ENCODE data around the gene MRPS18C.

The MRPS18C gene

GRCh38 chr4:83504503-83504902 lies 48.6 kb downstream of the MRPS18C start:
- no peak overlapping the region for H3K27ac ChIP-seq (ENCODE audit: extremely low read depth, low read depth, low read length)
- H3K36me3 ChIP-seq (ENCODE audit: control insufficient read depth in 2 of 2, insufficient read depth in 1 of 2, low read length in 2 of 2) = no peaks in the 10 kb centered on the region
- CTCF ChIA-PET = no interaction called here
- no peak for TF ChIP-seq ZBTB11 (tag by site-specific recombination; conservative IDR thresholded peaks at IDR 0.05; ENCODE audit: low read depth)
- no peak for TF ChIP-seq ELK4 (IDR thresholded peaks at IDR 0.05; ENCODE audit: borderline replicate concordance, low read depth, low read length)
- TF ChIP-seq SP7 (tag by site-specific recombination; IDR thresholded peaks at IDR 0.05) = no peak
- no peak for TF ChIP-seq ZFP41 (tag by site-specific recombination; IDR thresholded peaks at IDR 0.05; ENCODE audit: borderline replicate concordance)
- no peak for TF ChIP-seq ZNF426 (tag by site-specific recombination; IDR thresholded peaks at IDR 0.05)
- TF ChIP-seq SCRT2 (tag by site-specific recombination; IDR thresholded peaks at IDR 0.05) = no peak
- TF ChIP-seq ZNF18 (tag by site-specific recombination; IDR thresholded peaks at IDR 0.05) = no peak
- TF ChIP-seq ZSCAN5A (tag by site-specific recombination; IDR thresholded peaks at IDR 0.05) = no peak
- no peak for TF ChIP-seq REST (tag by site-specific recombination; IDR thresholded peaks at IDR 0.05)
- no peak for TF ChIP-seq ZNF133 (tag by site-specific recombination; IDR thresholded peaks at IDR 0.05)
- no peak for TF ChIP-seq ZNF169 (tag by site-specific recombination; IDR thresholded peaks at IDR 0.05)
- TF ChIP-seq OVOL3 (tag by site-specific recombination; IDR thresholded peaks at IDR 0.05) = no peak
- no peak for TF ChIP-seq ZBTB21 (tag by site-specific recombination; IDR thresholded peaks at IDR 0.05)
- TF ChIP-seq ZNF449 (tag by site-specific recombination; IDR thresholded peaks at IDR 0.05) = no peak
- TF ChIP-seq HOXA7 (CRISPR knock-in tag; IDR thresholded peaks at IDR 0.05; ENCODE audit: borderline replicate concordance) = no peak
- no peak for TF ChIP-seq HIC1 (tag by site-specific recombination; IDR thresholded peaks at IDR 0.05)
- no peak for TF ChIP-seq TRIM28 (IDR thresholded peaks at IDR 0.05; ENCODE audit: borderline replicate concordance, low read length)
- H3K4me1 ChIP-seq (ENCODE audit: control insufficient read depth, insufficient read depth, low read length) = no peaks in the 10 kb centered on the region
- H3K4me3 ChIP-seq (ENCODE audit: low read depth, low read length) = no peak overlapping the region
- H3K9me3 ChIP-seq (ENCODE audit: control insufficient read depth, insufficient read depth, low read depth, low read length) = no peaks in the 10 kb centered on the region
- POLR2A ChIA-PET = no interaction called here
